Brain pericyte (primary cell): ENCODE results near the gene CAPN11.

ENCODE experiments used
- DNase-seq: peaks from one replicate; pipeline ENCODE4 v3.0.0-alpha.2; 2012; ENCODE audit warnings: low read depth, low spot score

Gene CAPN11

GRCh38 chr6:44156494-44157151 is 2.0 kb upstream of the CAPN11 start:
- DNase-seq, result no peak

GRCh38 chr6:44157152-44157521 is 1.5 kb upstream of the CAPN11 start:
- no peak for DNase-seq

- no peak for DNase-seq
Measured at GRCh38 chr6:44161997-44162338, 3.3 kb downstream of the CAPN11 start.

GRCh38 chr6:44162876-44163625 is 4.4 kb downstream of the CAPN11 start:
- DNase-seq, result no peak

GRCh38 chr6:44166116-44166515 is 7.5 kb downstream of the CAPN11 start:
- no peak for DNase-seq

GRCh38 chr6:44166591-44167184 is 8.1 kb downstream of the CAPN11 start:
- DNase-seq, result no peak

GRCh38 chr6:44167567-44167966 is 8.9 kb downstream of the CAPN11 start:
- DNase-seq, result no peak

- no peak for DNase-seq
Measured at GRCh38 chr6:44169154-44169553, 10.5 kb downstream of the CAPN11 start.

- DNase-seq, result no peak
Measured at GRCh38 chr6:44169886-44170570, 11.4 kb downstream of the CAPN11 start.

GRCh38 chr6:44171899-44172546 is 13.4 kb downstream of the CAPN11 start:
- DNase-seq, result no peak

- no peak for DNase-seq
Measured at GRCh38 chr6:44172731-44173500, 14.3 kb downstream of the CAPN11 start.

GRCh38 chr6:44176130-44176761 is 17.6 kb downstream of the CAPN11 start:
- no peak for DNase-seq

- no peak for DNase-seq
Measured at GRCh38 chr6:44176762-44177509, 18.3 kb downstream of the CAPN11 start.

- DNase-seq, result no peak
Measured at GRCh38 chr6:44177691-44178423, 19.2 kb downstream of the CAPN11 start.

GRCh38 chr6:44178424-44179071 is 19.9 kb downstream of the CAPN11 start:
- no peak for DNase-seq

GRCh38 chr6:44179072-44179536 is 20.5 kb downstream of the CAPN11 start:
- DNase-seq, result no peak

GRCh38 chr6:44179648-44180047 is 21.0 kb downstream of the CAPN11 start:
- no peak for DNase-seq

- no peak for DNase-seq
Measured at GRCh38 chr6:44180406-44180805, 21.8 kb downstream of the CAPN11 start.

GRCh38 chr6:44180886-44181285 is 22.3 kb downstream of the CAPN11 start:
- DNase-seq, result no peak
